ENCODE measurements around the gene SIL1.

SIL1 gene

DNA sequence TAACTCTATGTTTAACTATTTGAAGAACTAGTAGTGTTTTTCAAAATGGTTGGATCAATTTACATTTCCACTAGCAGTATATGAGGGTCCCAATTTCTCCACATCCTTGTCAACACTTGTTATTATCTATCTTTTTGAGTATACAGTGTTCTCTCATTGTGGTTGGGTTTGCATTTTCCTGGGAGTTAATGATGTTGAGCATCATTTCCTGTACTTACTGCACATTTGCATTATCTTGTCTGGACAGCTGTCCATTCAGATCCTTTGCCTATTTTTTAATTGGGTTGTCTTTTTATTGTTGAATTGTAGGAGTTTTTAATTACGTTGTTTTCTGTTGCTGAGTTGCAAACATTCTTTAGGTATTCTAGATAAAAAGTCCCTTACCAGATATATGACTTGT, 219.6 kb downstream of the SIL1 start:
- Histone ChIP-seq H3K4me3 (ENCODE audit: low read depth, low read length) (no peak overlapping the region), H3K27me3 (ENCODE audit: control insufficient read depth, insufficient read depth, low read length) (no peaks in the 10 kb centered on the region), H3K4me1 (ENCODE audit: control insufficient read depth, insufficient read depth, low read length) (peaks cover 12% of the 10 kb centered on the region)

DNA sequence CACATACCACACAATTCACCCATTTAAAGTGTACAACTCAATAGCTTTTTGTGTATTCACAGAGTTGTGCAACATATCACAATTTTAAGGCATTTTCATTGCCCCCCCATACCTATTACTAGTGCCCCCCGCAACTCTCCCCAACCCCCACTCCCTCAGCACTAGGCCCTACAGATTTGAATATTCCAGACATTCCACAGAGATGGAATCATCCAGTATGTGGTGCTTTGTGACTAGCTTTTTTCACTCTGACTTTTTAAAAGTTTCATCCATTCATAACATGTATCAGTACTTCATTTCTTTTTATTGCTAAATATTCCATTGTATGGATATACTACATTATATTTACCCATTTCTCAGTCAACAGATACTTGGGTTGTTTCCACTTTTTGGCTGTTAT, 220.1 kb downstream of the SIL1 start:
- Histone ChIP-seq H3K4me1 (ENCODE audit: control insufficient read depth, insufficient read depth, low read length) (peaks cover 12% of the 10 kb centered on the region), H3K9me3 (ENCODE audit: control insufficient read depth, insufficient read depth, low read length) (no peaks in the 10 kb centered on the region), H3K27me3 (ENCODE audit: control insufficient read depth, insufficient read depth, low read length) (no peaks in the 10 kb centered on the region), H3K36me3 (ENCODE audit: control insufficient read depth, insufficient read depth, low read length) (no peaks in the 10 kb centered on the region), H3K27ac (ENCODE audit: low read depth, low read length) (no peak overlapping the region), H3K9ac (ENCODE audit: low read depth, low read length) (no peak overlapping the region), H3K4me3 (ENCODE audit: low read depth, low read length) (no peak overlapping the region)

More for the DNA sequence above, 219.6 kb downstream of the SIL1 start:
- no peak overlapping the region for H3K9ac ChIP-seq (ENCODE audit: low read depth, low read length)
- H3K27ac ChIP-seq (ENCODE audit: low read depth, low read length) = no peak overlapping the region
- no peaks in the 10 kb centered on the region for H3K9me3 ChIP-seq (ENCODE audit: control insufficient read depth, insufficient read depth, low read length)
- no peaks in the 10 kb centered on the region for H3K36me3 ChIP-seq (ENCODE audit: control insufficient read depth, insufficient read depth, low read length)

DNA sequence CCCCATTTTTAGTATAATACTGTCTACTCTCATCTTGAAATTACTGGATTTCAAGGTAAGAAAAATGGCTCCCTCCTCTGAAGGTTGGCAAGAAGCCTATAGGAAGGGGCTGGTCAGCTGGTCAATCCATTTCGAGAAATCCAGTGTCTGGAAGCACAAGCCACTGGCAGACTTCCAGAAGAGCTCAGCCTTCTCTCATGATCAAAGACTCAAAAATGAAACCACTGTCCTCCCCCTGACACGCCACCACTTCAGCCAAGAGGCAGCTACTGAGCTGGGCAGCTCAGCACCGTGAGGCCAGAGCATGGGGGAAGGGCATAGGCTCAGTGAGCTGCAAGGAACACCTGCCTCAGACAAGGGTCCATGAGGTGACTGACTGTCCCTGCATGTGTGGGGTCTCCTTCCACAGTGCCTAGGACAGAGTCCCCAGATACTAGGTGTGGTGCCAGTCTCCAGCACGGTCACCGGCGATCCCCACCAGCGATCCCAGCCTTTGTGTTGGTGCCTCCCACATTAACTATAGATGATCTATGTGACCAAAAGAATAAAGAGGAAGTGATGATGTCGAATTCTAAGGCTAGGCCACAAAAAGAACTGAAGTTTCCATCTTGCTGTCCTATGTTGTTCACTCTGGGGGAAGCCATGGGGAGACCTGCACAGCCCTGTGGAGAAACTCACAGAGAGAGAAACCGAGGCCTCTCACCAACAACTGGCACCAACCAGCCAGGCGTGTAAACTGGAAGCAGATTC, 222.9 kb downstream of the SIL1 start:
- Histone ChIP-seq H3K27me3 (ENCODE audit: control insufficient read depth, insufficient read depth, low read length) (no peaks in the 10 kb centered on the region), H3K27ac (ENCODE audit: low read depth, low read length) (no peak overlapping the region), H3K9me3 (ENCODE audit: control insufficient read depth, insufficient read depth, low read length) (no peaks in the 10 kb centered on the region), H3K9ac (ENCODE audit: low read depth, low read length) (no peak overlapping the region), H3K4me1 (ENCODE audit: control insufficient read depth, insufficient read depth, low read length) (peaks cover 12% of the 10 kb centered on the region), H3K36me3 (ENCODE audit: control insufficient read depth, insufficient read depth, low read length) (no peaks in the 10 kb centered on the region), H3K4me3 (ENCODE audit: low read depth, low read length) (no peak overlapping the region)

DNA sequence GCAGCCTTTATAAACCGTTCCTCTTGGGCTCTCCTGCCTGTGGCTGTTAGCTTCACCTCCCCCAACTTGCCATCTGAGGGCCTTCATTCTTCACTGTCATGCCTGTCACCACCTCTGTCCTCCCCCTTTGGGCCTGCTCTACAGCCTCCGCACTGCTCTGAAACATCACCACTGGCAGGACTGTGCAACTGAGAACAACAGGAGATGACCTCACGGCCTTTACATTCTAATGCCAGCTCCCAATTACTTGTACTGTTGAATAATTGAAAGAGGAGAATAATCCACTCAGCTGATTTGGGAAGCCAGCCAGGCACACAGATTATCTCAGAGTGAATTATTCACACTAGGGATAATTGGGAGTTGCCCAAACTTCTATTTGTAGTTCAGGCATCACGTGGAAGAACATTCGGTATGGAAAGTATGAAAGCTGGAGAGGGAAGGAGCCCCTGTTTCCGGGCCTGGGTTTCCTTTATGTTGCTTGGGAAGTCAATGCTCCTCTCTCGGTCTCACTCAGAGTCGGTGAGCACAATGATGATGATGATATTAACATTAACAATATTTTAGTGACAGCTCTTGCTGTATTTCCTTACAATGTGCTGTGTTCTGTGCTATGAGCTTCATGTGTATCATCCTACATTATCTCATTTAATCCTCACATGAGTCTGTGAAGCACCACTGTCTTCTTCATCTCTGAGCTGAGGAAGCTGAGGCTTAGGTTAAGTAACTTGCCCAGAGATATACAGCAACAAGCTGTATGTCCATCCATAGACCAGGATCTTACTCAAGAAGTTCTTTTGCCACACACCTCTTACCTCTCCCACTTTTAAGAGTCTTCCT, 223.7 kb downstream of the SIL1 start:
- Histone ChIP-seq H3K4me1 (ENCODE audit: control insufficient read depth, insufficient read depth, low read length) (peaks cover 12% of the 10 kb centered on the region), H3K27me3 (ENCODE audit: control insufficient read depth, insufficient read depth, low read length) (no peaks in the 10 kb centered on the region), H3K9me3 (ENCODE audit: control insufficient read depth, insufficient read depth, low read length) (no peaks in the 10 kb centered on the region), H3K27ac (ENCODE audit: low read depth, low read length) (no peak overlapping the region), H3K9ac (ENCODE audit: low read depth, low read length) (no peak overlapping the region), H3K4me3 (ENCODE audit: low read depth, low read length) (no peak overlapping the region), H3K36me3 (ENCODE audit: control insufficient read depth, insufficient read depth, low read length) (no peaks in the 10 kb centered on the region)

- H3K9ac ChIP-seq (ENCODE audit: low read depth, low read length) = no peak overlapping the region
- H3K27ac ChIP-seq (ENCODE audit: low read depth, low read length) = no peak overlapping the region
These were observed 225.3 kb downstream of the SIL1 start for GRCh38 chr5:138972836-138973235.

DNA sequence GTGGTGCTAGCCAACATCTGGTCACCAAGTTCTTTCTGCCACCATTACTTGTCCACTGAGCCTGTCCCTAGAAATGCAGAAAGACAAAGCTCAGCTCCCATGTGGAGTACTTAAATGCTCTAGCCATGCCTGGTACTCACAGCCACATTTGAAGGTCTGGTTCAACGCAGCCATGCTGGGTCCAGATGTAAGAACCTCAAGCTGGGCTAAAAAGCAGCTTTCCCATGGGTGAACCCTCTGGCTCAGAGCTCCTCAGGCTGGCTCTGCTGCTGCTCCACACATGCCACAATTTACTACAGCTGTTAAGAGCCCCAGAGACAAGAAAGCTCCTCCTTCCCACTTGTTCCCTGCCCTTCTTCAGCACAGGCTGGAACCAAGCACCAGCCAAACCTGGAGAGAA, 225.9 kb downstream of the SIL1 start:
- H3K9me3 ChIP-seq (ENCODE audit: control insufficient read depth, insufficient read depth, low read length) = no peaks in the 10 kb centered on the region
- peaks cover 2% of the 10 kb centered on the region; the same call in 1 of the 2 replicates for H3K4me1 ChIP-seq (ENCODE audit: control insufficient read depth, insufficient read depth, low read length)
- H3K4me3 ChIP-seq (ENCODE audit: low read depth, low read length) = no peak overlapping the region
- H3K27me3 ChIP-seq (ENCODE audit: control insufficient read depth, insufficient read depth, low read length) = no peaks in the 10 kb centered on the region
- no peak overlapping the region for H3K27ac ChIP-seq (ENCODE audit: low read depth, low read length)
- H3K36me3 ChIP-seq (ENCODE audit: control insufficient read depth, insufficient read depth, low read length) = no peaks in the 10 kb centered on the region
- H3K9ac ChIP-seq (ENCODE audit: low read depth, low read length) = no peak overlapping the region

More at GRCh38 chr5:138972836-138973235, 225.3 kb downstream of the SIL1 start:
- no peaks in the 10 kb centered on the region for H3K36me3 ChIP-seq (ENCODE audit: control insufficient read depth, insufficient read depth, low read length)
- H3K9me3 ChIP-seq (ENCODE audit: control insufficient read depth, insufficient read depth, low read length) = no peaks in the 10 kb centered on the region
- peaks cover 5% of the 10 kb centered on the region for H3K4me1 ChIP-seq (ENCODE audit: control insufficient read depth, insufficient read depth, low read length)
- no peak overlapping the region for H3K4me3 ChIP-seq (ENCODE audit: low read depth, low read length)
- H3K27me3 ChIP-seq (ENCODE audit: control insufficient read depth, insufficient read depth, low read length) = no peaks in the 10 kb centered on the region

- Histone ChIP-seq H3K9me3 (ENCODE audit: control insufficient read depth, insufficient read depth, low read length) (no peaks in the 10 kb centered on the region), H3K27me3 (ENCODE audit: control insufficient read depth, insufficient read depth, low read length) (no peaks in the 10 kb centered on the region), H3K36me3 (ENCODE audit: control insufficient read depth, insufficient read depth, low read length) (no peaks in the 10 kb centered on the region), H3K4me3 (ENCODE audit: low read depth, low read length) (no peak overlapping the region), H3K27ac (ENCODE audit: low read depth, low read length) (no peak overlapping the region), H3K9ac (ENCODE audit: low read depth, low read length) (no peak overlapping the region), H3K4me1 (ENCODE audit: control insufficient read depth, insufficient read depth, low read length) (peaks cover 12% of the 10 kb centered on the region)
These were observed 228.7 kb downstream of the SIL1 start for GRCh38 chr5:138969323-138970002.

- Histone ChIP-seq H3K9me3 (ENCODE audit: control insufficient read depth, insufficient read depth, low read length) (no peaks in the 10 kb centered on the region), H3K4me1 (ENCODE audit: control insufficient read depth, insufficient read depth, low read length) (peaks cover 18% of the 10 kb centered on the region), H3K9ac (ENCODE audit: low read depth, low read length) (no peak overlapping the region), H3K27me3 (ENCODE audit: control insufficient read depth, insufficient read depth, low read length) (no peaks in the 10 kb centered on the region), H3K4me3 (ENCODE audit: low read depth, low read length) (no peak overlapping the region), H3K36me3 (ENCODE audit: control insufficient read depth, insufficient read depth, low read length) (no peaks in the 10 kb centered on the region), H3K27ac (ENCODE audit: low read depth, low read length) (no peak overlapping the region)
These were observed 229.6 kb downstream of the SIL1 start for GRCh38 chr5:138968601-138969000.

DNA sequence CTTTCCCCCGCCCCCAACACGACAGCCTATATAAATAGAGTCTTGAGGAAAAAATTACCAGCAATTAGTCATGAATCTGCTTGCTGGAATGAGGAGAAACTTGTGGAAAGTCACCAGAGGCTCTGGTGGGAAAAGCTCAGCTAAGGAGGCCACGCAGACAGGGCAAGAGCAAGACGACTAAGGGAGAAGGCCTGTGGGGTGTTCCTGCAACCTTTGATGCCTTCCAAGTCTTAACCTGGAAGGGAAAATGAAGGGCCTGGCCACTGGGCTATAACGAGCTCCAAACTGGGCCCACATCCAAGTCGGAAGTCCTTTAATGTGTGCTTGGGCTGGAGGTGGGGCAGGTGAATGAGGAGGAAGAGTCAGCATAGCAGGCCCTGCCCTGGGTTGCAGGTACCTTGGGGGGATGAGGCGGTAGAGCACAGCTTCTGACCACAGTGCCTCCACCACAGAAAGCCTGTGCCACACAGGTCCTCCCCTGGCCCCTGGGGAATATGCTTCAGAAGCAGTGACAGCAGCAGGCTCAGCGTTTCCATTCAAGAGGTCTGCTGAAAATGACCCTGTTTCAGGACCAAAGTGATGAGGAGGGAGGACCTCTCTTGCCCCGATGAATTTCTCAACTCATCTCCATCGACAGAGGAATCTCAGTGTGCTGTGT, 230.2 kb downstream of the SIL1 start:
- Histone ChIP-seq H3K27ac (ENCODE audit: low read depth, low read length) (no peak overlapping the region), H3K27me3 (ENCODE audit: control insufficient read depth, insufficient read depth, low read length) (no peaks in the 10 kb centered on the region), H3K4me1 (ENCODE audit: control insufficient read depth, insufficient read depth, low read length) (peaks cover 25% of the 10 kb centered on the region), H3K4me3 (ENCODE audit: low read depth, low read length) (no peak overlapping the region), H3K9ac (ENCODE audit: low read depth, low read length) (no peak overlapping the region), H3K36me3 (ENCODE audit: control insufficient read depth, insufficient read depth, low read length) (no peaks in the 10 kb centered on the region), H3K9me3 (ENCODE audit: control insufficient read depth, insufficient read depth, low read length) (no peaks in the 10 kb centered on the region)

GRCh38 chr5:138966236-138966985, 231.8 kb downstream of the SIL1 start:
- Histone ChIP-seq H3K27me3 (ENCODE audit: control insufficient read depth, insufficient read depth, low read length) (no peaks in the 10 kb centered on the region), H3K36me3 (ENCODE audit: control insufficient read depth, insufficient read depth, low read length) (no peaks in the 10 kb centered on the region), H3K4me1 (ENCODE audit: control insufficient read depth, insufficient read depth, low read length) (peaks cover 38% of the 10 kb centered on the region), H3K4me3 (ENCODE audit: low read depth, low read length) (no peak overlapping the region), H3K9me3 (ENCODE audit: control insufficient read depth, insufficient read depth, low read length) (no peaks in the 10 kb centered on the region), H3K27ac (ENCODE audit: low read depth, low read length) (no peak overlapping the region), H3K9ac (ENCODE audit: low read depth, low read length) (no peak overlapping the region)

All from HUES48 (cell line).